CD4-positive, alpha-beta T cell treated with Interleukin-4 for 1 hour (primary cell): Measurements from ENCODE around the gene MMP28.

Experiments
- DNase-seq, 2 donors: peaks; one replicate each; pipeline ENCODE4 v3.0.0-alpha.2; 2020 to 2022

MMP28 gene

GRCh38 chr17:35716897-35717465 is 78.5 kb downstream of the MMP28 start:
- DNase-seq, result no peak

- no peak for DNase-seq
Observed at GRCh38 chr17:35716173-35716572, 79.3 kb downstream of the MMP28 start.
